K562 (cell line): Measurements from ENCODE around the gene KATNB1. TPM values are rescaled to one million over a fixed set of nuclear protein-coding genes. Genes with fewer than 3 reads are reported as not detected.

ENCODE experiments used
- ATAC-seq: fragments of 200-7000 bp; cut with Tn5 transposase; 3 replicates; pipeline ENCODE4 v1.9.1; 2020; ENCODE audit warnings: moderate library complexity
- BruUV-seq: library from RNA; stranded (reverse); fragments of 400-500 nt; replicated peaks from 2 replicates; lab custom pipeline; 2021; lab: Mats Ljungman, UMichigan
- CTCF ChIA-PET: fragments of 300-600 bp; formaldehyde crosslinking; extraction: SDS; loops from one replicate; lab custom pipeline; 2021; ENCODE audit warnings: low intra/inter-chr PET ratio; lab: Yijun Ruan, JAX
- POLR2A ChIA-PET: fragments of 300-600, 350-650 bp; sonication (Branson Sonifier 250); formaldehyde crosslinking; extraction: SDS; loops from one replicate; lab custom pipeline; 2021; ENCODE audit warnings: antibody characterized with exemption, inconsistent platforms; lab: Yijun Ruan, JAX
- DNase-seq, 4 experiments: peaks; one replicate each; pipeline versions ENCODE4 v3.0.0 to v3.0.0-alpha.2; 2011 to 2018; ENCODE audit warnings: low spot score in 3 of 4, mixed read lengths in 3 of 4; ENCODE audit errors: extremely low read depth in 1 of 4
- FAIRE-seq: peaks from 2 replicates; lab custom pipeline; 2011; peaks lifted over from hg19 to GRCh38; lab: Jason Lieb, UNC
- H2AFZ ChIP-seq: 2 replicates; pipeline ENCODE4 v1.6.0; 2011; ENCODE audit warnings: low read depth, low read length, control low read depth, inconsistent platforms
- H3K27ac ChIP-seq: fragments of 200-600 bp; 3 replicates; pipeline ENCODE4 v1.8.0; 2011; ENCODE audit warnings: low read depth, mild to moderate bottlenecking, control low read depth, inconsistent platforms, low read length, moderate library complexity, mixed read lengths; ENCODE audit errors: extremely low read depth
- H3K27me3 ChIP-seq, 2 experiments: fragments of 300-600 bp in 1 of 2; 2 replicates in 1 of 2; 3 replicates in 1 of 2; pipeline versions ENCODE4 v1.6.0 to v1.8.0; 2011; ENCODE audit warnings: inconsistent platforms in 2 of 2, low read length in 2 of 2, mild to moderate bottlenecking in 1 of 2, mixed read lengths in 1 of 2, moderate library complexity in 1 of 2; ENCODE audit not compliant: control insufficient read depth in 2 of 2, insufficient read depth in 2 of 2
- H3K36me3 ChIP-seq: fragments of 300-600 bp; 3 replicates; pipeline ENCODE4 v1.8.0; 2011; ENCODE audit warnings: mild to moderate bottlenecking, low read length, inconsistent platforms; ENCODE audit not compliant: control insufficient read depth, insufficient read depth
- H3K4me1 ChIP-seq, 2 experiments: fragments of 200-600 bp in 1 of 2; replicated peaks in 1 of 2; 2 replicates in 1 of 2; 3 replicates in 1 of 2; pipeline versions ENCODE4 v1.5.1 to v1.8.0; 2011; ENCODE audit warnings: inconsistent platforms in 2 of 2, low read length in 2 of 2, mild to moderate bottlenecking in 1 of 2, mixed read lengths in 1 of 2, moderate library complexity in 1 of 2; ENCODE audit not compliant: control insufficient read depth in 2 of 2, insufficient read depth in 2 of 2
- H3K4me2 ChIP-seq: 2 replicates; pipeline ENCODE4 v1.6.1; 2011; ENCODE audit warnings: low read length, control low read depth, inconsistent platforms, mixed read lengths; ENCODE audit not compliant: insufficient read depth
- H3K4me3 ChIP-seq: fragments of 200-600 bp; sonication (generic), shearing (Covaris generic); 2 replicates; pipeline ENCODE4 v1.5.1; 2016; ENCODE audit warnings: control low read depth, inconsistent platforms
- H3K79me2 ChIP-seq: fragments of 200-600 bp; 3 replicates; pipeline ENCODE4 v1.8.0; 2011; ENCODE audit warnings: low read length, inconsistent platforms; ENCODE audit not compliant: control insufficient read depth, insufficient read depth
- H3K9ac ChIP-seq, 2 experiments: 2 replicates each; pipeline versions ENCODE4 v1.6.0 to v1.6.1; 2011; ENCODE audit warnings: low read depth in 2 of 2, low read length in 2 of 2, control low read depth in 1 of 2, inconsistent platforms in 1 of 2, mild to moderate bottlenecking in 1 of 2, mixed read lengths in 1 of 2; ENCODE audit not compliant: insufficient read depth in 1 of 2
- H3K9me1 ChIP-seq: one replicate; pipeline ENCODE4 v1.6.0; 2011; ENCODE audit warnings: inconsistent platforms, mild to moderate bottlenecking, low read length, moderate library complexity; ENCODE audit not compliant: control insufficient read depth, insufficient read depth
- H3K9me3 ChIP-seq: replicated peaks from 2 replicates; pipeline ENCODE4 v1.5.1; 2011; ENCODE audit warnings: low read depth, low read length, inconsistent platforms; ENCODE audit not compliant: control insufficient read depth, insufficient read depth
- H4K20me1 ChIP-seq: replicated peaks from 2 replicates; pipeline ENCODE4 v1.6.1; 2011; ENCODE audit warnings: low read length, inconsistent platforms, mixed read lengths; ENCODE audit not compliant: control insufficient read depth, insufficient read depth
- ELK1 ChIP-seq: sonication (generic); formaldehyde crosslinking; IDR thresholded peaks from 2 replicates; pipeline ENCODE4 v1.8.1; 2022; ENCODE audit warnings: missing genetic modification reagents
- ESRRA ChIP-seq: fragments of 450-650 bp; IDR thresholded peaks from 2 replicates; pipeline ENCODE4 v1.6.1; 2014; ENCODE audit warnings: low read depth, mild to moderate bottlenecking, moderate library complexity, borderline replicate concordance
- FOXM1 ChIP-seq, 2 experiments: fragments of 450-650 bp in 1 of 2; sonication (generic) in 1 of 2; formaldehyde crosslinking in 1 of 2; IDR thresholded peaks; 2 replicates each; pipeline versions ENCODE4 v1.6.1 to v1.9.0; 2017 to 2022; ENCODE audit warnings: low read depth in 2 of 2, mild to moderate bottlenecking in 2 of 2, missing genetic modification reagents in 1 of 2, moderate library complexity in 1 of 2
- MTF1 ChIP-seq: fragments of 250-450 bp; sonication (Bioruptor Pico); IDR thresholded peaks from 2 replicates; pipeline ENCODE4 v1.9.0; 2021; ENCODE audit warnings: moderate library complexity, mild to moderate bottlenecking, inconsistent platforms, borderline replicate concordance
- RFX5 ChIP-seq: IDR thresholded peaks from 2 replicates; pipeline ENCODE4 v1.6.1; 2011; ENCODE audit warnings: low read depth, mild to moderate bottlenecking, improper control_type of control experiment, low read length
- ZNF785 ChIP-seq: fragments of 250-450 bp; sonication (Bioruptor Pico); IDR thresholded peaks from 2 replicates; pipeline ENCODE4 v1.4.0; 2020; ENCODE audit warnings: mild to moderate bottlenecking
- WGBS: fragments of 100-300 bp; shearing (Covaris generic); methylation state at CpG from one replicate; pipeline ENCODE4 v1.1.6; 2016; ENCODE audit warnings: low coverage, mixed read lengths; ENCODE audit not compliant: insufficient coverage; ENCODE audit errors: missing lambda C conversion rate; 5-methylcytosine and 5-hydroxymethylcytosine counted together
- in situ Hi-C: fragments of 300-500 bp; cut with MboI; formaldehyde crosslinking; loops from 4 replicates; pipeline ENCODE4 v1.15.0; 2018; ENCODE audit warnings: inconsistent platforms, mixed read lengths
- intact Hi-C: fragments of 100-400 bp; cut with micrococcal nuclease; formaldehyde crosslinking; loops from 2 replicates; pipeline ENCODE4 v1.14.2; 2022
- polyA plus RNA-seq, 8 experiments: library from polyadenylated mRNA; depleted of rRNA in 4 of 8; stranded (reverse) in 5 of 8; unstranded in 3 of 8; fragments of >200 nt; fragmentation: Nextera tagmentation in 2 of 8; fragmentation: Illumina TruSeq in 1 of 8; extraction: Ambion mirVana in 2 of 8; extraction: Trizol in 1 of 8; gene quantifications; 2 replicates each; pipeline versions ENCODE4 v1.2.1 to v1.2.3, GENCODE V29; 2011 to 2014; ENCODE audit warnings: inconsistent platforms in 1 of 8, missing spikeins in 1 of 8
- total RNA-seq, 7 experiments: library from RNA; depleted of rRNA in 6 of 7; stranded (reverse); fragments of >200 nt in 6 of 7; fragmentation: Illumina TruSeq in 2 of 7; extraction: Trizol in 2 of 7; gene quantifications; 2 replicates each; pipeline versions ENCODE4 v1.2.1 to v1.2.3, GENCODE V29; 2011 to 2021; ENCODE audit warnings: low replicate concordance in 1 of 7

KATNB1 gene
- total and polyA plus RNA-seq, 9 of the 15 experiments (the other 6 are each of a cell fraction or from before 2014, with no cell fraction given) = 1.2 to 52.6 (median 21.9) TPM

- CTCF ChIA-PET = interaction anchor here (3.5 to 4.0 kb wide), 2 partner anchors 73 to 131 kb away, joined by 13 to 44 read pairs; no protein-coding TSS in a partner anchor
- TF ChIP-seq ZNF785 (CRISPR knock-in tag) = no peak
- no peak for TF ChIP-seq ELK1 (CRISPR knock-in tag)
- no peak for TF ChIP-seq MTF1 (CRISPR knock-in tag)
- TF ChIP-seq ESRRA = no peak
- TF ChIP-seq RFX5 = no peak
- no peak for TF ChIP-seq FOXM1 (IDR thresholded peaks at IDR 0.05; ENCODE audit: low read depth)
- TF ChIP-seq FOXM1 (CRISPR knock-in tag; IDR thresholded peaks at IDR 0.05; ENCODE audit: low read depth) = no peak
- H2AFZ ChIP-seq = no peak overlapping the region
- DNase-seq = no peak
- FAIRE-seq = no peak
- no peaks in the 10 kb centered on the region for H3K9me1 ChIP-seq
- WGBS = 73% methylated on average over 2 of the region's 2 CpGs
- POLR2A ChIA-PET = interaction anchor here (0.7 to 1.5 kb wide), 2 partner anchors 13 to 77 kb away, joined by 3 to 8 read pairs; partner anchors contain the start of gene KATNB1
- peak overlapping the region in 1 of 2 experiments; percentile 2; a peak in 1 of 4 replicates for H3K9ac ChIP-seq
- H3K4me1 ChIP-seq = peaks cover 12 to 13% of the 10 kb centered on the region in 2 experiments
- intact Hi-C loops = loop anchor here (5.0 kb wide), 1 partner anchor 130 kb away; no protein-coding TSS in a partner anchor
- no peaks in the 10 kb centered on the region for H3K79me2 ChIP-seq
- no peak overlapping the region for H3K4me3 ChIP-seq
- ATAC-seq = no peak
- no peaks in the 10 kb centered on the region for H3K36me3 ChIP-seq
- in situ Hi-C loops = no loop called here
- no TSS peak for BruUV-seq
- H3K27ac ChIP-seq = no peak overlapping the region
- no peaks in the 10 kb centered on the region for H4K20me1 ChIP-seq
- H3K4me2 ChIP-seq = no peak overlapping the region
- H3K9me3 ChIP-seq = no peaks in the 10 kb centered on the region
- peaks cover 0 to 9% of the 10 kb centered on the region in 2 experiments; a peak in 1 of 5 replicates for H3K27me3 ChIP-seq
Measured at GRCh38 chr16:57722210-57722499, 13.4 kb upstream of the KATNB1 start.
